Neutrophil (primary cell): ENCODE results near the gene CYP39A1.

Experiments
- H3K27ac ChIP-seq: fragments of 200-600 bp; sonication (generic); 2 replicates; pipeline ENCODE4 v1.5.1; 2016; ENCODE audit warnings: mild to moderate bottlenecking, moderate library complexity
- H3K27me3 ChIP-seq: fragments of 200-600 bp; sonication (generic); 2 replicates; pipeline ENCODE4 v1.6.0; 2016; ENCODE audit warnings: mild to moderate bottlenecking
- H3K36me3 ChIP-seq: fragments of 200-600 bp; sonication (generic); 2 replicates; pipeline ENCODE4 v1.5.1; 2017
- H3K4me1 ChIP-seq, 2 experiments: fragments of 200-600 bp in 1 of 2; sonication (generic) in 1 of 2; 1 replicate in 1 of 2; 2 replicates in 1 of 2; pipeline versions ENCODE4 v1.5.1 to v1.6.1; 2013 to 2016; ENCODE audit warnings: low read depth in 1 of 2, low read length in 1 of 2, mild to moderate bottlenecking in 1 of 2, moderate library complexity in 1 of 2; ENCODE audit not compliant: control insufficient read depth in 1 of 2, insufficient read depth in 1 of 2
- H3K4me3 ChIP-seq, 2 experiments: fragments of 200-600 bp in 1 of 2; sonication (generic) in 1 of 2; 1 replicate in 1 of 2; 2 replicates in 1 of 2; pipeline ENCODE4 v1.5.1; 2013 to 2016; ENCODE audit warnings: low read depth in 1 of 2, low read length in 1 of 2, mild to moderate bottlenecking in 1 of 2, moderate library complexity in 1 of 2
- H3K9me3 ChIP-seq: fragments of 200-600 bp; sonication (generic); 2 replicates; pipeline ENCODE4 v1.5.1; 2016
- CTCF ChIP-seq: fragments of 200-600 bp; sonication (generic); IDR thresholded peaks from 2 replicates; pipeline ENCODE4 v1.5.1; 2016; ENCODE audit warnings: antibody characterized with exemption

The CYP39A1 gene

GRCh38 chr6:46652603-46653438, at the start of gene CYP39A1, which contains the start of gene SLC25A27:
CYP39A1 (minus strand) TSS chr6:46652818; CDS start chr6:46652582, 236 bp downstream.
SLC25A27 (plus strand) TSS chr6:46652975; CDS start chr6:46653193, 218 bp downstream.
- Histone ChIP-seq H3K27ac (no peak within 1 kb of the TSS), H3K27me3 (peaks cover 61% of the 10 kb centered on the region), H3K4me1 (peaks cover 5 to 15% of the 10 kb centered on the region in 2 experiments), H3K9me3 (no peaks in the 10 kb centered on the region), H3K36me3 (no peaks in the 10 kb centered on the region), H3K4me3 (peak within 1 kb of the TSS; percentile 64 to 73)
- peak; percentile 5 for TF ChIP-seq CTCF

GRCh38 chr6:46699970-46700369, 47.4 kb upstream of the CYP39A1 start:
- no peak for TF ChIP-seq CTCF

GRCh38 chr6:46690911-46691451, 38.4 kb upstream of the CYP39A1 start:
- Histone ChIP-seq H3K4me3 (no peak overlapping the region), H3K4me1 (no peaks in the 10 kb centered on the region), H3K9me3 (peaks cover 5% of the 10 kb centered on the region), H3K27me3 (no peaks in the 10 kb centered on the region), H3K27ac (no peak overlapping the region), H3K36me3 (no peaks in the 10 kb centered on the region)
- TF ChIP-seq CTCF: no peak

More at GRCh38 chr6:46699970-46700369, 47.4 kb upstream of the CYP39A1 start:
- H3K4me1 ChIP-seq: no peaks in the 10 kb centered on the region
- no peaks in the 10 kb centered on the region for H3K9me3 ChIP-seq
- no peaks in the 10 kb centered on the region for H3K36me3 ChIP-seq
- H3K4me3 ChIP-seq: no peak overlapping the region
- no peak overlapping the region for H3K27ac ChIP-seq
- peaks cover 18% of the 10 kb centered on the region for H3K27me3 ChIP-seq

GRCh38 chr6:46690141-46690755, 37.6 kb upstream of the CYP39A1 start:
- H3K36me3 ChIP-seq: no peaks in the 10 kb centered on the region
- H3K4me3 ChIP-seq: no peak overlapping the region
- no peak for TF ChIP-seq CTCF
- no peak overlapping the region for H3K27ac ChIP-seq
- H3K9me3 ChIP-seq: peaks cover 5% of the 10 kb centered on the region
- no peaks in the 10 kb centered on the region for H3K27me3 ChIP-seq
- no peaks in the 10 kb centered on the region for H3K4me1 ChIP-seq

GRCh38 chr6:46689657-46690056, 37.0 kb upstream of the CYP39A1 start:
- no peaks in the 10 kb centered on the region for H3K4me1 ChIP-seq
- TF ChIP-seq CTCF: no peak
- H3K27me3 ChIP-seq: no peaks in the 10 kb centered on the region
- no peak overlapping the region for H3K27ac ChIP-seq
- H3K9me3 ChIP-seq: peaks cover 5% of the 10 kb centered on the region
- H3K4me3 ChIP-seq: no peak overlapping the region
- no peaks in the 10 kb centered on the region for H3K36me3 ChIP-seq
